ENCODE data around the gene ST3GAL4. TPM values are rescaled to one million over a fixed set of nuclear protein-coding genes. Genes with fewer than 3 reads are reported as not detected.

The ST3GAL4 gene
- total and polyA plus RNA-seq, 2 of the 8 experiments (the other 6 are each of a cell fraction or from before 2014, with no cell fraction given), result 15.6 to 20.0 TPM

DNA sequence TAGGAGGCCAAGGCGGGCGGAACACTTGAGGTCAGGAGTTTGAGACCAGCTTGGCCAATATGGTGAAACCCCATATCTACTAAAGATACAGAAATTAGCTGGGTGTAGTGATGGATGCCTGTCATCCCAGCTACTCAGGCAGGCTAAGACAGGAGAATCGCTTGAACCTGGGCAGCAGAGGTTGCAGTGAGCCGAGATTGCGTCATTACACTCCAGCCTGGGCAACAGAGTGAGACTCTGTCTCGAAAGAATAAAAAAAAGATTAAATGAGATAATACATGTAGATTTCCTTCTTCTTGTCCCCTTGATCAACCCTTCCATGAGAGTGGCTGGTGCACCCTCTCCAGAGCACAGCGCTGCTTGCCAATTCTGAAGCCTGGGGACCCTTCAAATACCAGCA lies 106.9 kb downstream of the ST3GAL4 start:
- no peak overlapping the region for H3K14ac ChIP-seq (ENCODE audit: insufficient read length)
- TF ChIP-seq JUN (IDR thresholded peaks at IDR 0.05; ENCODE audit: low read depth, low read length) (no peak), CTBP2 (IDR thresholded peaks at IDR 0.05; ENCODE audit: borderline replicate concordance, insufficient read depth, insufficient read length, low read length) (no peak), KDM1A (IDR thresholded peaks at IDR 0.05; ENCODE audit: borderline replicate concordance, low read length) (no peak), E2F6 (IDR thresholded peaks at IDR 0.05) (no peak), TBP (IDR thresholded peaks at IDR 0.05; ENCODE audit: low read depth, low read length) (no peak), HDAC2 (IDR thresholded peaks at IDR 0.05; ENCODE audit: borderline replicate concordance in 1 of 2, low read depth in 2 of 2, low read length in 2 of 2) (no peak), RNF2 (IDR thresholded peaks at IDR 0.05; ENCODE audit: borderline replicate concordance, low read depth, low read length, missing control alignments, poor library complexity, severe bottlenecking) (no peak), TAF1 (IDR thresholded peaks at IDR 0.05; ENCODE audit: low read depth, low read length) (no peak), EZH2 (IDR thresholded peaks at IDR 0.05; ENCODE audit: low read depth, low read length, severe bottlenecking) (no peak), SP2 (IDR thresholded peaks at IDR 0.05; ENCODE audit: low read length) (no peak), ZNF274 (IDR thresholded peaks at IDR 0.05; ENCODE audit: borderline replicate concordance, extremely low read depth, low read length) (no peak)
- TF ChIP-seq, protein P1, sequence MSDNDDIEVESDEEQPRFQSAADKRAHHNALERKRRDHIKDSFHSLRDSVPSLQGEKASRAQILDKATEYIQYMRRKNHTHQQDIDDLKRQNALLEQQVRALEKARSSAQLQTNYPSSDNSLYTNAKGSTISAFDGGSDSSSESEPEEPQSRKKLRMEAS (IDR thresholded peaks at IDR 0.05), result no peak

More for the DNA sequence above, 106.9 kb downstream of the ST3GAL4 start:
- no peaks in the 10 kb centered on the region for H3K36me3 ChIP-seq (ENCODE audit: control insufficient read depth in 2 of 4, insufficient read depth in 4 of 4, low read length in 3 of 4)
- H2AFZ ChIP-seq (ENCODE audit: low read length), result no peak overlapping the region
- no peak overlapping the region for H2BK20ac ChIP-seq (ENCODE audit: low read length)
- peaks cover 0 to 2% of the 10 kb centered on the region in 2 experiments for H4K20me1 ChIP-seq (replicated peaks in 1 of 2; ENCODE audit: control insufficient read depth in 1 of 2, insufficient read depth in 2 of 2, low read length in 2 of 2)
- H3K4me2 ChIP-seq (ENCODE audit: insufficient read depth in 1 of 2, low read depth in 2 of 2, low read length in 2 of 2), result no peak overlapping the region
- H3K4ac ChIP-seq (replicated peaks; ENCODE audit: insufficient read length, low read depth, low read length), result no peak overlapping the region
- POLR2A ChIA-PET (ENCODE audit: partially characterized antibody), result no interaction called here
- no peak overlapping the region for H3K23ac ChIP-seq (ENCODE audit: insufficient read length)
- CTCF ChIA-PET (ENCODE audit: partially characterized antibody), result interaction anchor here (1.4 to 2.4 kb wide), 4 partner anchors 10 to 30 kb away, joined by 3 to 9 read pairs (median 5); no protein-coding TSS in a partner anchor
- no peak overlapping the region for H2BK5ac ChIP-seq (ENCODE audit: low read depth, low read length)
- H3K27me3 ChIP-seq (replicated peaks in 1 of 4; ENCODE audit: control insufficient read depth in 3 of 4, extremely low read depth in 1 of 4, insufficient read depth in 3 of 4, low read length in 3 of 4), result peaks cover 0 to 2% (median 0%) of the 10 kb centered on the region in 4 experiments; a peak in 1 of 7 replicates
- no peaks in the 10 kb centered on the region for H3K79me1 ChIP-seq (ENCODE audit: low read depth, low read length)
- 94% methylated on average over 7 of the region's 7 CpGs; no CpG with 5 or more reads in 1 of the 2 experiments for WGBS, 2 experiments (ENCODE audit: extremely low coverage in 1 of 2, insufficient coverage in 1 of 2, insufficient read length in 1 of 2, insufficient replicate concordance in 2 of 2, low coverage in 1 of 2, low lambda C conversion rate in 2 of 2, missing lambda C conversion rate in 1 of 2)
- H3K23me2 ChIP-seq (ENCODE audit: low read depth, low read length), result peaks cover under 1% of the 10 kb centered on the region; the same call in 1 of the 2 replicates
- H4K8ac ChIP-seq (ENCODE audit: extremely low read depth, insufficient read depth, low read length), result 0 out of 2 replicates have a peak overlapping the region, but pooled peaks have one; percentile 26
- peaks cover 0 to 4% (median under 1%) of the 10 kb centered on the region in 4 experiments; a peak in 3 of 7 replicates for H3K4me1 ChIP-seq (replicated peaks in 1 of 4; ENCODE audit: control insufficient read depth in 3 of 4, insufficient read depth in 4 of 4, low read length in 3 of 4)
- no peaks in the 10 kb centered on the region for H3K79me2 ChIP-seq (ENCODE audit: control insufficient read depth in 1 of 2, insufficient read depth in 2 of 2, low read length in 2 of 2)
- FAIRE-seq, result no peak
- no peak overlapping the region for H3K4me3 ChIP-seq (ENCODE audit: extremely low read depth in 1 of 4, insufficient read depth in 2 of 4, low read depth in 3 of 4, low read length in 4 of 4)
- H2AK5ac ChIP-seq (ENCODE audit: low read depth, low read length), result no peak overlapping the region
- no peaks in the 10 kb centered on the region for H3K9me3 ChIP-seq (ENCODE audit: insufficient read depth in 2 of 2, low read depth in 1 of 2, low read length in 1 of 2)
- H3K18ac ChIP-seq (ENCODE audit: extremely low read depth, low read length), result no peak overlapping the region
- H2BK12ac ChIP-seq (ENCODE audit: low read depth, low read length), result no peak overlapping the region
- no peak overlapping the region for H2BK120ac ChIP-seq (replicated peaks; ENCODE audit: low read depth, low read length)
- DNase-seq (ENCODE audit: low read depth in 1 of 2, low spot score in 2 of 2), result no peak
- no peak overlapping the region for H4K5ac ChIP-seq (ENCODE audit: insufficient read length, low read depth, low read length)
- H4K91ac ChIP-seq (replicated peaks; ENCODE audit: insufficient read length, low read length), result no peak overlapping the region
- no peak overlapping the region for H3K56ac ChIP-seq (replicated peaks; ENCODE audit: insufficient read length, low read depth, low read length)
- H3K9ac ChIP-seq (replicated peaks in 1 of 4; ENCODE audit: extremely low read depth in 1 of 4, low read depth in 3 of 4, low read length in 3 of 4), result no peak overlapping the region
- H3K27ac ChIP-seq (ENCODE audit: low read depth, low read length), result no peak overlapping the region
- H2BK15ac ChIP-seq (ENCODE audit: low read length), result no peak overlapping the region
